HepG2 (cell line): ENCODE results near the gene OR52H1. TPM values are rescaled to one million over a fixed set of nuclear protein-coding genes. Genes with fewer than 3 reads are reported as not detected.

ENCODE experiments used
- ATAC-seq: fragments of 200-7000 bp; cut with Tn5 transposase; 3 replicates; pipeline ENCODE4 v1.9.1; 2020; ENCODE audit warnings: mild to moderate bottlenecking, moderate library complexity
- BruUV-seq: library from RNA; stranded (reverse); fragments of 400-500 nt; replicated peaks from 2 replicates; lab custom pipeline; 2021; lab: Mats Ljungman, UMichigan
- CTCF ChIA-PET: fragments of 300-600 bp; formaldehyde crosslinking; extraction: SDS; loops from one replicate; lab custom pipeline; 2021; ENCODE audit warnings: low total read pairs, inconsistent platforms, low intra/inter-chr PET ratio; lab: Yijun Ruan, JAX
- POLR2A ChIA-PET: fragments of 350-600 bp; sonication (Branson Sonifier 250); formaldehyde crosslinking; loops from one replicate; lab custom pipeline; 2020; ENCODE audit warnings: antibody characterized with exemption, inconsistent platforms; lab: Yijun Ruan, JAX
- DNase-seq: peaks from one replicate; pipeline ENCODE4 v3.0.0-alpha.2; 2015; ENCODE audit warnings: low spot score
- FAIRE-seq: peaks from 3 replicates; lab custom pipeline; 2011; peaks lifted over from hg19 to GRCh38; lab: Jason Lieb, UNC
- H2AFZ ChIP-seq: one replicate; pipeline ENCODE4 v1.6.1; 2011; ENCODE audit warnings: low read length, inconsistent platforms
- H3K27ac ChIP-seq: fragments of 300-600 bp; 3 replicates; pipeline ENCODE4 v1.8.0; 2011; ENCODE audit warnings: mixed run types, mild to moderate bottlenecking, mixed read lengths, low read length, inconsistent platforms; ENCODE audit not compliant: insufficient read depth; ENCODE audit errors: extremely low read length
- H3K27me3 ChIP-seq, 2 experiments: fragments of 200-600 bp in 1 of 2; 2 replicates in 1 of 2; 3 replicates in 1 of 2; pipeline versions ENCODE4 v1.6.0 to v1.8.0; 2011; ENCODE audit warnings: low read length in 2 of 2, mild to moderate bottlenecking in 2 of 2, moderate library complexity in 2 of 2, inconsistent platforms in 1 of 2; ENCODE audit not compliant: insufficient read depth in 2 of 2, control insufficient read depth in 1 of 2
- H3K36me3 ChIP-seq, 2 experiments: fragments of 200-600 bp in 1 of 2; replicated peaks in 1 of 2; 2 replicates in 1 of 2; 3 replicates in 1 of 2; pipeline versions ENCODE4 v1.5.1 to v1.8.0; 2011; ENCODE audit warnings: low read length in 2 of 2, inconsistent platforms in 1 of 2; ENCODE audit not compliant: insufficient read depth in 2 of 2, control insufficient read depth in 1 of 2
- H3K4me1 ChIP-seq: 2 replicates; pipeline ENCODE4 v1.5.1; 2012; ENCODE audit warnings: low read length, inconsistent platforms; ENCODE audit not compliant: insufficient read depth
- H3K4me2 ChIP-seq: 2 replicates; pipeline ENCODE4 v1.6.0; 2011; ENCODE audit warnings: low read depth, low read length, inconsistent platforms
- H3K4me3 ChIP-seq, 3 experiments: fragments of 200-600 bp in 1 of 3; sonication (generic), shearing (Covaris generic) in 1 of 3; replicated peaks in 1 of 3; 2 replicates each; pipeline ENCODE4 v1.5.1; 2011 to 2016; ENCODE audit warnings: low read length in 3 of 3, inconsistent platforms in 2 of 3, low read depth in 2 of 3, mild to moderate bottlenecking in 2 of 3, control low read depth in 1 of 3, mixed read lengths in 1 of 3; ENCODE audit not compliant: insufficient read depth in 1 of 3
- H3K79me2 ChIP-seq: one replicate; pipeline ENCODE4 v1.6.1; 2011; ENCODE audit warnings: low read length, inconsistent platforms; ENCODE audit not compliant: insufficient read depth
- H3K9ac ChIP-seq: 2 replicates; pipeline ENCODE4 v1.6.0; 2011; ENCODE audit warnings: mild to moderate bottlenecking, low read depth, low read length, inconsistent platforms; ENCODE audit not compliant: insufficient read depth
- H3K9me3 ChIP-seq: 2 replicates; pipeline ENCODE4 v1.5.1; 2012; ENCODE audit warnings: mild to moderate bottlenecking, low read length
- H4K20me1 ChIP-seq: 2 replicates; pipeline ENCODE4 v1.6.0; 2011; ENCODE audit warnings: inconsistent platforms, mild to moderate bottlenecking, low read length, moderate library complexity; ENCODE audit not compliant: insufficient read depth
- ESRRA ChIP-seq: sonication (generic); formaldehyde crosslinking; IDR thresholded peaks from 2 replicates; pipeline ENCODE4 v1.5.1; 2020; ENCODE audit warnings: mild to moderate bottlenecking, low read depth, missing genetic modification reagents
- HNRNPK ChIP-seq: fragments of 200-400 bp; formaldehyde crosslinking; IDR thresholded peaks from 2 replicates; pipeline ENCODE4 v1.6.1; 2018; ENCODE audit warnings: low read length, low read depth, moderate library complexity, mild to moderate bottlenecking; ENCODE audit not compliant: poor library complexity, severe bottlenecking
- KMT2A ChIP-seq: sonication (generic); formaldehyde crosslinking; IDR thresholded peaks from 2 replicates; pipeline ENCODE4 v1.4.0; 2020; ENCODE audit warnings: missing genetic modification reagents
- POGK ChIP-seq: sonication (generic); formaldehyde crosslinking; conservative IDR thresholded peaks from 2 replicates; pipeline ENCODE4 v1.8.0; 2022; ENCODE audit warnings: mild to moderate bottlenecking, moderate library complexity, missing genetic modification reagents
- SCMH1 ChIP-seq: sonication (generic); formaldehyde crosslinking; IDR thresholded peaks from 2 replicates; pipeline ENCODE4 v1.9.0; 2021; ENCODE audit warnings: missing genetic modification reagents, mild to moderate bottlenecking, borderline replicate concordance
- TEAD3 ChIP-seq: optimal IDR thresholded peaks from 2 replicates; pipeline ENCODE3; 2016; ENCODE audit warnings: borderline replicate concordance
- ZNF496 ChIP-seq: sonication (generic); formaldehyde crosslinking; IDR thresholded peaks from 2 replicates; pipeline ENCODE4 v1.8.1; 2023; ENCODE audit warnings: mild to moderate bottlenecking, moderate library complexity, missing genetic modification reagents; ENCODE audit not compliant: insufficient replicate concordance
- ZNF747 ChIP-seq: sonication (generic); formaldehyde crosslinking; IDR thresholded peaks from 2 replicates; pipeline ENCODE4 v1.8.1; 2023; ENCODE audit warnings: missing genetic modification reagents, mild to moderate bottlenecking, borderline replicate concordance
- ZNF761 ChIP-seq: sonication (generic); formaldehyde crosslinking; conservative IDR thresholded peaks from 2 replicates; pipeline ENCODE4 v1.4.0; 2020; ENCODE audit warnings: mild to moderate bottlenecking, missing genetic modification reagents
- ZNF777 ChIP-seq: sonication (generic); formaldehyde crosslinking; IDR thresholded peaks from 2 replicates; pipeline ENCODE4 v1.4.0; 2020; ENCODE audit warnings: missing genetic modification reagents
- WGBS: methylation state at CpG from one replicate; pipeline ENCODE4 v1.1.6; 2017; ENCODE audit warnings: low lambda C conversion rate; 5-methylcytosine and 5-hydroxymethylcytosine counted together
- in situ Hi-C: cut with HindIII; loops from 2 replicates; pipeline ENCODE4 v1.10.0; 2017; ENCODE audit warnings: low pct_unique_long_range_greater_than_20kb; ENCODE audit not compliant: extremely low pct_ligation_motif_present
- intact Hi-C: fragments of 100-400 bp; cut with micrococcal nuclease; formaldehyde crosslinking; loops from one replicate; pipeline ENCODE4 v1.10.0; 2022; ENCODE audit not compliant: unreplicated experiment
- polyA plus RNA-seq, 8 experiments: library from polyadenylated mRNA; depleted of rRNA in 3 of 8; stranded (reverse) in 7 of 8; unstranded in 1 of 8; fragments of >200 nt; fragmentation: Illumina TruSeq in 4 of 8; extraction: Trizol in 4 of 8; gene quantifications; 2 replicates each; pipeline versions ENCODE4 v1.2.1 to v1.2.3, GENCODE V29; 2011 to 2016; ENCODE audit warnings: low read depth in 4 of 8, missing spikeins in 1 of 8, mixed read lengths in 1 of 8; ENCODE audit not compliant: insufficient read depth in 1 of 8
- total RNA-seq, 5 experiments: library from RNA; depleted of rRNA; stranded (reverse); fragments of >200 nt; fragmentation: Illumina TruSeq; extraction: Trizol; gene quantifications; 2 replicates each; pipeline ENCODE4 v1.2.3, GENCODE V29; 2016; ENCODE audit warnings: low read depth in 1 of 5

The OR52H1 gene
- total and polyA plus RNA-seq, 2 of the 13 experiments (the other 11 are each of a cell fraction or from before 2014, with no cell fraction given), result not detected

- in situ Hi-C loops, result no loop called here
- TF ChIP-seq ZNF761 (no peak), KMT2A (CRISPR knock-in tag) (no peak), ESRRA (no peak), TEAD3 (CRISPR knock-in tag) (no peak), ZNF496 (CRISPR knock-in tag) (no peak), SCMH1 (CRISPR knock-in tag) (no peak)
- Histone ChIP-seq H3K4me1 (no peaks in the 10 kb centered on the region), H3K4me2 (no peak overlapping the region), H3K9ac (no peak overlapping the region), H4K20me1 (no peaks in the 10 kb centered on the region), H3K27me3 (0 out of 5 replicates have a peak, but pooled peaks cover 0 to 2% of the 10 kb centered on the region in 2 experiments), H3K79me2 (no peaks in the 10 kb centered on the region), H2AFZ (no peak overlapping the region), H3K36me3 (no peaks in the 10 kb centered on the region), H3K4me3 (no peak overlapping the region), H3K27ac (no peak overlapping the region), H3K9me3 (no peaks in the 10 kb centered on the region)
- FAIRE-seq (no peak), ATAC-seq (no peak), DNase-seq (no peak)
- intact Hi-C loops, result no loop called here
- WGBS, result 0% methylated on average over 2 of the region's 3 CpGs
- POLR2A ChIA-PET, result no interaction called here
- BruUV-seq, result no TSS peak
- CTCF ChIA-PET, result no interaction called here
Observed at GRCh38 chr11:5597953-5598352, 49.6 kb upstream of the OR52H1 start.

- Histone ChIP-seq H3K27me3 (0 out of 5 replicates have a peak, but pooled peaks cover 0 to 2% of the 10 kb centered on the region in 2 experiments), H3K27ac (no peak within 1 kb of the TSS), H3K36me3 (no peaks in the 10 kb centered on the region), H3K4me3 (no peak within 1 kb of the TSS), H2AFZ (no peak within 1 kb of the TSS), H3K79me2 (no peaks in the 10 kb centered on the region), H3K9me3 (no peaks in the 10 kb centered on the region), H4K20me1 (no peaks in the 10 kb centered on the region), H3K9ac (no peak within 1 kb of the TSS), H3K4me1 (no peaks in the 10 kb centered on the region), H3K4me2 (no peak within 1 kb of the TSS)
- ChIA-PET CTCF (no interaction called here), POLR2A (no interaction called here)
- ATAC-seq (no peak), DNase-seq (no peak), FAIRE-seq (no peak)
- intact Hi-C loops (no loop called here), in situ Hi-C loops (no loop called here)
- BruUV-seq, result no TSS peak
- TF ChIP-seq POGK, result no peak
- TF ChIP-seq ZNF777 (CRISPR knock-in tag), result no peak
- TF ChIP-seq HNRNPK, result peak; percentile 6
- TF ChIP-seq ZNF747 (CRISPR knock-in tag), result no peak
- WGBS, result 51% methylated on average over 20 of the region's 20 CpGs
Observed at GRCh38 chr11:5596607-5597201, 48.4 kb upstream of the OR52H1 start, which contains the start of gene TRIM6. TSS of gene TRIM6 (plus strand) at chr11:5596637. CDS start at chr11:5596898, 261 bp downstream.
